GM10266 (cell line): ENCODE data around the gene SEC23B.

Source experiments
- DNase-seq: peaks from one replicate; pipeline ENCODE4 v3.0.0; 2012; ENCODE audit errors: extremely low spot score
- CTCF ChIP-seq: IDR thresholded peaks from 2 replicates; pipeline ENCODE4 v1.5.1; 2012; ENCODE audit warnings: mild to moderate bottlenecking, low read depth; ENCODE audit not compliant: control insufficient read depth, insufficient read depth; ENCODE audit errors: missing control alignments

SEC23B gene

GRCh38 chr20:18587665-18588573 is 80.2 kb downstream of the SEC23B start, which contains the start of gene DTD1:
Gene DTD1, plus strand, starts transcription at chr20:18588054. Its CDS starts 19 bp downstream, at chr20:18588073.
- DNase-seq, result peak; percentile 93
- TF ChIP-seq CTCF, result peak; percentile 75

- no peak for DNase-seq
- TF ChIP-seq CTCF, result no peak
Observed at GRCh38 chr20:18588574-18588933, 80.8 kb downstream of the SEC23B start.

GRCh38 chr20:18589941-18590674 is 82.4 kb downstream of the SEC23B start:
- no peak for TF ChIP-seq CTCF
- DNase-seq, result no peak

- TF ChIP-seq CTCF, result no peak
Observed at GRCh38 chr20:18596270-18596669, 88.5 kb downstream of the SEC23B start.

GRCh38 chr20:18609741-18610140 is 102.0 kb downstream of the SEC23B start:
- TF ChIP-seq CTCF, result no peak

More at GRCh38 chr20:18596270-18596669, 88.5 kb downstream of the SEC23B start:
- no peak for DNase-seq

More at GRCh38 chr20:18609741-18610140, 102.0 kb downstream of the SEC23B start:
- no peak for DNase-seq
